Measurements from ENCODE around the gene ZBTB8OS. TPM values are rescaled to one million over a fixed set of nuclear protein-coding genes. Genes with fewer than 3 reads are reported as not detected.
"Not testable (repeated sequence)": the region's sequence is repeated elsewhere in the genome, so short reads cannot be mapped to it uniquely, and the experiment has no call there.

The ZBTB8OS gene
- total RNA-seq, 4 donors from 2014 or later: 17.7 to 31.0 (median 28.1) TPM

DNA sequence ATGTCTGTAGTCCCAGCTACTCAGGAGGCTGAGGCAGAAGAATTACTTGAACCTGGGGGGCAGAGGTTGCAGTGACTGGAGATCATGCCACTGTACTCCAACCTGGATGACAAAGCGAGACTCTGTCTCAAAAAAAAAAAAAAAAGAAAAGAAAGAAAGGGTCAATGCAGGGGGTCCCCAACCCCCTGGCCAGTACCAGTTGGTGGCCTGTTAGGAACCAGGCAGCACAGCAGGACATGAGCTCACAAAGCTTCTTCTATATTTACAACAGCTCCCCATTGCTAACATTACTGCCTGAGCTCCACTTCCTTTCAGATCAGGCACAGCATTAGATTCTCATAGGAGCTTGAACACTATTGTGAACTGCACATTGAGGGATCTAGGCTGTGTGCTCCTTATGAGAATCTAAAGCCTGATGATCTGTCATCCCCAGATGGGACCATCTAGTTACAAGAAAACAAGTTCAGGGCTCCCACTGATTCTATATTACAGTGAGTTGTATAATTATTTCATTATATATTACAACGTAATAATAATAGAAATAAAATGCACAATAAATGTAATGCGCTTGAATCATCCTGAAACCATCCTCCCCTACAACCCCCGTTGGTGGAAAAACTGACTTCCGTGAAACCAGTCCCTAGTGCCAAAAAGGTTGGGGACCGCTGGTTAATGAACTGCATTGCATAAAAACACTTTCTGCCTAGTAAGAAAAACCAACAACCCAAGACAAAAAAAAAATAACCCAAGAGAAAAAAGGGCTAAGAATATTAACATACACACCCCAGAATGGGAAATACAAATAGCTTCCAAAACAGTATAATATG is 2.8 kb downstream of the ZBTB8OS start:
- no peak overlapping the region for H3K4me3 ChIP-seq

DNA sequence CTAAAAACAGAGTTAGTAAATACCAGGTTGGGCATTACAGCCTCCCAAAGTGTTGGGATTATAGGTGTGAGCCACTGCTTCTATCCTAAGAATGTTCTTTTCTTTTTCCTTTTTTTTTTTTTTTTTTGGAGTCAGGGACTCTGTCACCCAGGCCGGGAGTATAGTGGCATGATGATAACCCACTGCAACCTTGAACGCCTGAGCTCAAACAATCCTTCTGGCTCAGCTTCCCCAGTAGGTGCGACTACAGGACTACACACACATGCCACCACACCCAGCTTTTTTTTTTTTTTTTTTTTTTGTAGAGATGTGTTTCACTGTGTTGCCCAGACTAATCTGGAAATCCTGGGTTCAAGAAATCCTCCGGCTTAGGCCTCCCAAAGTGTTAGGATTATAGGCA is 5.9 kb downstream of the ZBTB8OS start:
- Histone ChIP-seq H3K4me3 (no peak overlapping the region), H3K27me3 (no peaks in the 10 kb centered on the region), H3K9me3 (no peaks in the 10 kb centered on the region), H3K36me3 (peaks cover 0 to 11% of the 10 kb centered on the region in 2 donors), H3K4me1 (peaks cover 0 to 30% (median 4%) of the 10 kb centered on the region in 3 donors), H3K27ac (no peak overlapping the region)
- ATAC-seq: no peak
- 77 to 94% methylated on average over 3 to 4 of the region's 4 CpGs for WGBS, 2 donors (ENCODE audit: low coverage in 1 of 2)
- TF ChIP-seq, protein P1, sequence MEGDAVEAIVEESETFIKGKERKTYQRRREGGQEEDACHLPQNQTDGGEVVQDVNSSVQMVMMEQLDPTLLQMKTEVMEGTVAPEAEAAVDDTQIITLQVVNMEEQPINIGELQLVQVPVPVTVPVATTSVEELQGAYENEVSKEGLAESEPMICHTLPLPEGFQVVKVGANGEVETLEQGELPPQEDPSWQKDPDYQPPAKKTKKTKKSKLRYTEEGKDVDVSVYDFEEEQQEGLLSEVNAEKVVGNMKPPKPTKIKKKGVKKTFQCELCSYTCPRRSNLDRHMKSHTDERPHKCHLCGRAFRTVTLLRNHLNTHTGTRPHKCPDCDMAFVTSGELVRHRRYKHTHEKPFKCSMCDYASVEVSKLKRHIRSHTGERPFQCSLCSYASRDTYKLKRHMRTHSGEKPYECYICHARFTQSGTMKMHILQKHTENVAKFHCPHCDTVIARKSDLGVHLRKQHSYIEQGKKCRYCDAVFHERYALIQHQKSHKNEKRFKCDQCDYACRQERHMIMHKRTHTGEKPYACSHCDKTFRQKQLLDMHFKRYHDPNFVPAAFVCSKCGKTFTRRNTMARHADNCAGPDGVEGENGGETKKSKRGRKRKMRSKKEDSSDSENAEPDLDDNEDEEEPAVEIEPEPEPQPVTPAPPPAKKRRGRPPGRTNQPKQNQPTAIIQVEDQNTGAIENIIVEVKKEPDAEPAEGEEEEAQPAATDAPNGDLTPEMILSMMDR (IDR thresholded peaks at IDR 0.05): no peak
- TF ChIP-seq POLR2AphosphoS5 (IDR thresholded peaks at IDR 0.05): no peak
- no peak for TF ChIP-seq EP300 (IDR thresholded peaks at IDR 0.05)
- TF ChIP-seq POLR2A (IDR thresholded peaks at IDR 0.05): no peak

More for the DNA sequence above, 2.8 kb downstream of the ZBTB8OS start:
- TF ChIP-seq POLR2A (IDR thresholded peaks at IDR 0.05): no peak
- TF ChIP-seq, protein P1 (IDR thresholded peaks at IDR 0.05): no peak
- TF ChIP-seq EP300 (IDR thresholded peaks at IDR 0.05): no peak
- TF ChIP-seq POLR2AphosphoS5 (IDR thresholded peaks at IDR 0.05): no peak
- no peak for ATAC-seq
- WGBS, 2 donors (ENCODE audit: low coverage in 1 of 2): 70 to 74% methylated on average over 5 to 6 of the region's 6 CpGs
- no peaks in the 10 kb centered on the region for H3K9me3 ChIP-seq
- no peaks in the 10 kb centered on the region for H3K27me3 ChIP-seq
- no peak overlapping the region for H3K27ac ChIP-seq
- H3K36me3 ChIP-seq: peaks cover 0 to 12% of the 10 kb centered on the region in 2 donors
- H3K4me1 ChIP-seq: peaks cover 0 to 47% (median 8%) of the 10 kb centered on the region in 3 donors

DNA sequence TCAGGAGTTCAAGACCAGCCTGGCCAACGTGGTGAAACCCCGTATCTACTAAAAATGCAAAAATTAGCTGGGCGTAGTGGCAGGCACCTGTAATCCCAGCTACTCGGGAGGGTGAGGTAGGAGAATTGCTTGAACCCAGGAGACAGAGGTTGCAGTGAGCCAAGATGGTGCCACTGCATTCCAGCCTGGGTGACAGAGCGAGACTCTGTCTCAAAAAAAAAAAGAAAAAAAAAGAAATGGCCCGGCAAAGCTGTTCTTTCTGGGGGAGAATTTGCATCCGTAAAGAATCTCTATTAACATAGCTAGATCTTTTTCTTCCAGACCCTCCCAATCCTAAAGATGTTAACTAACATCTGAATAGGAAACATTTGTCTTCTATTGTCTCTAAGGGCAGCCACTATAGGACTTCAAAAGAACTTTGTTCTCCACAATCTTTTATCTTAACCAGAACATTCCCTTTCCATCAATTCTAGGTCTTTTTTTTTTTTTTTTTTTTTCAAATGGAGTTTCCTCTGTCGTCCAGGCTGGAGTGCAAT is 8.0 kb downstream of the ZBTB8OS start:
- H3K27ac ChIP-seq, ATAC-seq, H3K9me3 ChIP-seq, H3K4me3 ChIP-seq, H3K27me3 ChIP-seq: not testable (repeated sequence)
- Histone ChIP-seq H3K4me1 (peaks cover 0 to 10% (median 0%) of the 10 kb centered on the region in 3 donors), H3K36me3 (peaks cover 0 to 22% of the 10 kb centered on the region in 2 donors)
- 77 to 78% methylated on average over 7 of the region's 8 CpGs for WGBS, 2 donors (ENCODE audit: low coverage in 1 of 2)

DNA sequence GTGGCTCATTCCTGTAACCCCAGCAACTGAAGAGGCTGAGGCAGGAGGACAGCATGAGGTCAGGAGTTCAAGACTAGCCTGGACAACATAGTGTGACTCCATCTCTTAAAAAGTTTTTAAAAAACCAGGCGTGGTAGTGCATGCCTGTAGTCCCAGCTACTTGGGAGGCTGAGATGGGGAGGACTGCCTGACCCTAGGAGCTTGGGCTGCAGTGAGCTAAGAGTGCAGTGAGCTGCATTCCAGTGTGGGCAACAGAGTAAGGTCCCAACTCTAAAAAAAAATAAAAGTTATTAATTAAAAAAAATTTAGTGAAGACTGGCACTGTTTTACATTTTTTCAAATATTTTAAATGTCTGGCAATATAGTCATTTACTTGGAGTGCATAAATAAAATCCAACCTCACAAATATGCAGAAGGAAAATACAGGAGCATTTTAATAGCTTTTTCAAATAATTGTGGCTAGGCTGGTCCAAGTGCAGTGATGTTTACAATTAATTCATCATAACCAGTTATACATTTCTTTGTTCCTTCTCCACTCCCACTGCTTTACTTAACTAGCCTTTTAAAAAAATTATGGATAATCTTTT is 10.8 kb downstream of the ZBTB8OS start:
- ATAC-seq: no peak
- Histone ChIP-seq H3K36me3 (peaks cover 0 to 13% of the 10 kb centered on the region in 2 donors), H3K27me3 (no peaks in the 10 kb centered on the region), H3K9me3 (no peaks in the 10 kb centered on the region), H3K4me3 (no peak overlapping the region), H3K4me1 (no peaks in the 10 kb centered on the region), H3K27ac (no peak overlapping the region)
- TF ChIP-seq POLR2A (IDR thresholded peaks at IDR 0.05): no peak
- 80 to 100% methylated on average over 1 of the region's 1 CpG for WGBS, 2 donors (ENCODE audit: low coverage in 1 of 2)

DNA sequence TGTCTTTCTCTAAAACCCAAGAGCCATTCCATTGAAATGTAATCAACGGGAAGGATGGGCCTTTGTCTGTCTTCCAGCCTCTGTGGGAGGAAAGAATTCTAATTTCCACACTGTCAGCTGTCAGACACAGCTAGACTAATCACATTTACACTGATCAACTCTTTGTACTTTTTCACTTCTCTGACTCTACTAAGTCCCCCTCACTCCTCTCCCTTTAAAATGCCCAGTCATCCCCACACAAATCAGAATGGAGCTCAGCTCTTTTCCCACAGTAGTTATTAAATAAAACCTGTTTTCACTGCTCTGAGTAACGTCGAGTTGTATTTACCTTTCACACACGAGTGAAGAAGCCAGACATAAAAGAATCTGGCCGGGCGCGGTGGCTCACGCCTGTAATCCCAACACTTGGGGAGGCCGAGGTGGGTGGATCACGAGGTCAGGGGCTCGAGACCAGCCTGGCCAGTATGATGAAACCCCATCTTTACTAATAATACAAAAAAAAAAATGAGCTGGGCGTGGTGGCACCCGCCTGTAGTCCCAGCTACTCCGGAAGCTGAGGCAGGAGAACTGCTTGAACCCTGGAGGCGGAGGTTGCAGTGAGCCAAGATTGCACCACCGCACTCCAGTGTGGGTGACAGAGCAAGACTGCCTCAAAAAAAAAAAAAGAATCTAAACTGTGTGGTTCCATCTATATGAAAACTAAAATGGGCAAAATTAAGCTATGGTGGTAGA is 13.3 kb downstream of the ZBTB8OS start:
- H3K4me3 ChIP-seq: no peak overlapping the region
- no peaks in the 10 kb centered on the region for H3K4me1 ChIP-seq
- no peaks in the 10 kb centered on the region for H3K9me3 ChIP-seq
- TF ChIP-seq, protein P1 (IDR thresholded peaks at IDR 0.05): no peak
- TF ChIP-seq EP300 (IDR thresholded peaks at IDR 0.05) (no peak), POLR2A (IDR thresholded peaks at IDR 0.05) (no peak), POLR2AphosphoS5 (IDR thresholded peaks at IDR 0.05) (no peak)
- no peaks in the 10 kb centered on the region for H3K27me3 ChIP-seq
- ATAC-seq: no peak
- WGBS, 2 donors (ENCODE audit: low coverage in 1 of 2): 81 to 82% methylated on average over 2 to 13 of the region's 16 CpGs
- H3K27ac ChIP-seq: no peak overlapping the region
- H3K36me3 ChIP-seq: peaks cover 0 to 38% of the 10 kb centered on the region in 2 donors
